ENCODE measurements around the gene IL32.
A peak's percentile ranks its signal among the peaks of the same experiment; 100 is the strongest.

The IL32 gene

DNA sequence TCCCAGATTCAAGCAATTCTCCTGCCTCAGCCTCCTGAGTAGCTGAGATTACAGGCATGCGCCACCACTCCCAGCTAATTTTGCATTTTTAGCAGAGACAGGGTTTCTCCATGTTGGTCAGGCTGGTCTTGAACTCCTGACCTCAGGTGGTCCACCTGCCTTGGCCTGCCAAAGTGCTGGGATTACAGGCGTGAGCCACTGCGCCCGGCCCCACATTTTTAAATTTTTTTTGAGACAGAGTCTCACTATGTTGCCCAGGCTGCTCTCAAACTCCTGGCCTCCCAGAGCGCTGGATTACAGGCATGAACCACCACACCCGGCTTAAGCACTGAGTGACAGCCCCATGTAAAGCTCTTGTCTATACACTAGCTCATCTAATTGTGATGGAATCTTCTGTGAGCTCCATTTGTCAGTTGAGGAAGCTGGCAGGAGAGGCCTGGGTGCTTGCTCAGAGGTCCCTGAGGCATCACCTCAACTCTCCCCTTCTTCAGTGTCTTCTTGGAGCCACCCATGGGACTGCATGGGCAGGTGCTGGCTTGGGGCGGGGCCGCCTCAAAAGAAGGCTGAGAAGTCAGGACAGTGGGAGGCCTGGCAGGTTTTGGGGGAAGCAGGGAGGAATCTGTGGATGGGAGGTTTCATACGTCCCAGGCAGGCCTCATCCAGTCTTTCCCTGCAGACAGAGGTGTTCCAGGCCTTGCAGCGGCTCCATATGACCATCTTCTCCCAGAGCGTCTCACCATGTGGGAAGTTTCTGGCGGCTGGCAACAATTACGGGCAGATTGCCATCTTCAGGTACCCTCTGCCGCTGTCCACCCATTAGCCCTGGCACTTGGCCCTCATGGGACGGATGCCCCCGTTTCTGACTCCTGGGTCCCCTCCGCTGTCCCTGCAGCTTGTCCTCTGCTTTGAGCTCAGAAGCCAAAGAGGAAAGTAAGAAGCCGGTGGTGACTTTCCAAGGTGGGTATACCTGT lies 40.1 kb upstream of the IL32 start:
- Mint-ChIP-seq H3K4me3 (peak overlapping the region; percentile 85), H3K27me3 (peaks cover 16% of the 10 kb centered on the region), H3K36me3 (ENCODE audit: low read depth) (peaks cover 8% of the 10 kb centered on the region), H3K9me3 (no peaks in the 10 kb centered on the region), H3K27ac (no peak overlapping the region), H3K4me1 (peaks cover 56% of the 10 kb centered on the region)
- DNase-seq (no peak), ATAC-seq (no peak)

DNA sequence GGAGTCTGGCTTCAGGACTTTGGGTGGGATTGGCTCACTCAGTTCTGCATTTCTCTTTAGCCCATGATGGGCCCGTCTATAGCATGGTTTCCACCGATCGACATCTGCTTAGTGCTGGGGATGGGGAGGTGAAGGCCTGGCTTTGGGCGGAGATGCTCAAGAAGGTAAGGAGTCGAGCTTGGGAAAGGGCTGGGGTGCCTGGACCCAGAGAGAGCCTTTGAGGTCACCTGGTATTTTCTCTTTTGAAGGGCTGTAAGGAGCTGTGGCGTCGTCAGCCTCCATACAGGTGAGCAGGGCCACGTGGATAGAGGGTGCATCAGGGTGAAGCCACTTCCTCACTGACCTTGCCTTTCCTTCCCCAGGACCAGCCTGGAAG lies 39.4 kb upstream of the IL32 start:
- peaks cover 52% of the 10 kb centered on the region for H3K4me1 Mint-ChIP-seq
- no peak overlapping the region for H3K27ac Mint-ChIP-seq
- H3K4me3 Mint-ChIP-seq: no peak overlapping the region

DNA sequence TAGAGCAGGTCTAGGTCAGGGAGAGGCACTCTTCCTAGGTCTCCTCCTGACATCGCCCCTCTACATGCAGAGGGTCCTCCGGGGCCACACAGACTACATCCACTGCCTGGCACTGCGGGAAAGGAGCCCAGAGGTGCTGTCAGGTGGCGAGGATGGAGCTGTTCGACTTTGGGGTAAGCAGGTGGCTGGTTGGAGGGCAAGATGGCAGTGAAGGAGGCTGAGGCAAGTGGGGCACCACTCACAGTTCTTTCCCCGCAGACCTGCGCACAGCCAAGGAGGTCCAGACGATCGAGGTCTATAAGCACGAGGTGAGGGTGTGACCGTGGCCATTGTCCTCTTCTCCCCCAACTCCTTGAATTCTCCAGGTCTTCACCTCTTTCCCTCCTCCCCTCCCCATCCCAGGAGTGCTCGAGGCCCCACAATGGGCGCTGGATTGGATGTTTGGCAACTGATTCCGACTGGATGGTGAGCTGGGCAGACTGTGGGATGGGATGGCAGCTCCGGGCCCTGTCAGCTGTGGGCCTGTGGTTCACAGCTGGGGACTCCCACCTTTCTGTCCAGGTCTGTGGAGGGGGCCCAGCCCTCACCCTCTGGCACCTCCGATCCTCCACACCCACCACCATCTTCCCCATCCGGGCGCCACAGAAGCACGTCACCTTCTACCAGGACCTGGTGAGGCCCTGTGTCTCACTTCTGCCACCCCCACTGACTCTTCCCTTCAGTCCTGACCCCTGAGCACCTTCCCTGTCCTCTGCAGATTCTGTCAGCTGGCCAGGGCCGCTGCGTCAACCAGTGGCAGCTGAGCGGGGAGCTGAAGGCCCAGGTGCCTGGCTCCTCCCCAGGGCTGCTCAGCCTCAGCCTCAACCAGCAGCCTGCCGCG lies 38.6 kb upstream of the IL32 start:
- Mint-ChIP-seq H3K4me1 (peaks cover 44% of the 10 kb centered on the region), H3K36me3 (ENCODE audit: low read depth) (peaks cover 8% of the 10 kb centered on the region), H3K9me3 (no peaks in the 10 kb centered on the region), H3K27ac (no peak overlapping the region), H3K27me3 (peaks cover 23% of the 10 kb centered on the region), H3K4me3 (peak overlapping the region; percentile 20)
- DNase-seq (no peak), ATAC-seq (no peak)

More for the DNA sequence above, 39.4 kb upstream of the IL32 start:
- peaks cover 8% of the 10 kb centered on the region for H3K36me3 Mint-ChIP-seq (ENCODE audit: low read depth)
- DNase-seq: no peak
- no peak for ATAC-seq
- H3K9me3 Mint-ChIP-seq: no peaks in the 10 kb centered on the region
- H3K27me3 Mint-ChIP-seq: peaks cover 19% of the 10 kb centered on the region

DNA sequence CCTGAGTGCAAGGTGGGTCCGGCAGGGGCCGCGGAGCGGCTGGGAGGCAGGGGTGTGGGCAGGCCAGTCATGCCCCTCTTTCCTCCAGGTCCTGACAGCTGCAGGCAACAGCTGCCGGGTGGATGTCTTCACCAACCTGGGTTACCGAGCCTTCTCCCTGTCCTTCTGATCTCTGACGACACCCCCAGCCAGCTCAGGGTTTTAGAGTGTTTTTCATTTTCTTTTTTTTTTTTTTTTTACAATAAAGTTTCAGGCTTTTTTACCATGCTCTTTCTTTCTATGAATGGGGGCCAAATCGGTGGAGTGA lies 38.0 kb upstream of the IL32 start:
- Mint-ChIP-seq H3K36me3 (ENCODE audit: low read depth) (peaks cover 8% of the 10 kb centered on the region), H3K4me1 (peaks cover 39% of the 10 kb centered on the region), H3K27ac (no peak overlapping the region)

DNA sequence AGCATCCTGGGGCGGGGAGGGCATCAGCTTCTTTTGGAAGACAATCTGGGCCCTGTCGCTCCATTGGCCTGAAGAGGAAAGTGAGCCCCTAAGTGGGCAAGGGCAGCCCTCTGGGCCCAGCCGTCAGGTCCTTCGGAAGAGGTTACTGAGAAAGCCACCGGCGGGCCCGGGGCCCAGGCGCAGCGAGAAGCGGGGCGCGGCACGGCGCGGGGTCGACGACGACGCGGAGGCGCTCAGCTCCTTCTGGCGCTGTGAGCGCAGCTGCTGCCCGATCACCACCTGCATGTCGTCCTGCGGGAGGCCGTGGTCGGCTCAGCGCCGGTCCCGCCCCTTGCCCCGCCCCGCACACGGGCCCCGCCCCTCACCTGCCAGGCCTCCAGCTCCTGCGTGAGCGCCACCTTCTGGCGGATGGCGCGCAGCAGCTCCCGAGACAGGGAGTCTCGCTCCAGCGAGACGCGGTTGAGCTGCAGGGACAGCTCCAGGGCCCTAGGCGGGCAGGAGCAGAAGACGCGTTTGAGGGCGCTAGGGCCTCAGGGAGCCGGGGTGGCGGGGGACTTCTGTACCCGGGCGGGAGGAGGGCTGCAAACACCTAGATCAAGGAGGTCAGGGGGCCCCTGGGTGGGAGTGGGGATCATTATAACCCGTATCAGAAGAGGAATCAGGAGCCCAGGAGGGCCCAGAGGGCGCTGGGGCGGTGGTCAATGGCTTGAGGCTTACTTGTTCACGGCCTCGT lies 37.3 kb upstream of the IL32 start:
- ATAC-seq: peak; percentile 45
- no peaks in the 10 kb centered on the region for H3K9me3 Mint-ChIP-seq
- peaks cover 36% of the 10 kb centered on the region for H3K27me3 Mint-ChIP-seq
- peak; percentile 92 for DNase-seq
- peaks cover 35% of the 10 kb centered on the region for H3K4me1 Mint-ChIP-seq
- H3K4me3 Mint-ChIP-seq: no peak overlapping the region
- no peak overlapping the region for H3K27ac Mint-ChIP-seq
- peaks cover 8% of the 10 kb centered on the region for H3K36me3 Mint-ChIP-seq (ENCODE audit: low read depth)

More for the DNA sequence above, 38.0 kb upstream of the IL32 start:
- Mint-ChIP-seq H3K27me3 (peaks cover 29% of the 10 kb centered on the region), H3K4me3 (no peak overlapping the region), H3K9me3 (no peaks in the 10 kb centered on the region)
- ATAC-seq: no peak
- no peak for DNase-seq

DNA sequence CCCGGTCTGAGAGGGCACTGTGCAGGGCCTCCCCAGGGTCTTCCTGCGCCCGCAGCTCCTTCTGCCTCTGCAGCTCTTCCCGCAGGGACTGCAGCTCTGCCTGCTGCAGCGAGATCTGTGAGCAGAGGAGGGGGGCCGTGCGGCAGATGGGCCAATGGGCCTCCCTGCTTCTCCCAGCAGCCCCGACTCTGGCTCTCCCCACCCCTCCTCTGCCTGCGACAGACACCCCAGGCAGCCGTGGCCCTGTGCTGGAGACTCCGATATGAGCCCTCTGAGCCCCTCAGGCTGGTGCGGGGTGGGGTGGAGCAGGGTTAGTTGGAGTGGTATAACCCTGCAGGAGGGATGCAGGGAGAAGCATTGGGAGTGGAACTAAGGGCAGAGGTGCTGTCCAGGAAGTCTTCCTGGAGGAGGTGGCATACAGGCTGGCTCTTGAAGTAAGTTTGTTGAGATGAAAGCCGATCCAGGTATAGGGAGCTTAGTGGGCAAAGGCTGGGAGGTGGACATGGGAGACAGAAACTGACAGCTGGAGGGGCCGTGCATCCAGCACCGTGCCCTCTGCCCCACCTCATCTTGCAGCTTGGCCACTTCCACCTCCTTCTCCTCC lies 36.6 kb upstream of the IL32 start:
- Mint-ChIP-seq H3K9me3 (no peaks in the 10 kb centered on the region), H3K27ac (no peak overlapping the region), H3K36me3 (ENCODE audit: low read depth) (peaks cover 8% of the 10 kb centered on the region), H3K4me1 (peaks cover 30% of the 10 kb centered on the region), H3K4me3 (no peak overlapping the region), H3K27me3 (peaks cover 43% of the 10 kb centered on the region)
- ATAC-seq (no peak), DNase-seq (no peak)

DNA sequence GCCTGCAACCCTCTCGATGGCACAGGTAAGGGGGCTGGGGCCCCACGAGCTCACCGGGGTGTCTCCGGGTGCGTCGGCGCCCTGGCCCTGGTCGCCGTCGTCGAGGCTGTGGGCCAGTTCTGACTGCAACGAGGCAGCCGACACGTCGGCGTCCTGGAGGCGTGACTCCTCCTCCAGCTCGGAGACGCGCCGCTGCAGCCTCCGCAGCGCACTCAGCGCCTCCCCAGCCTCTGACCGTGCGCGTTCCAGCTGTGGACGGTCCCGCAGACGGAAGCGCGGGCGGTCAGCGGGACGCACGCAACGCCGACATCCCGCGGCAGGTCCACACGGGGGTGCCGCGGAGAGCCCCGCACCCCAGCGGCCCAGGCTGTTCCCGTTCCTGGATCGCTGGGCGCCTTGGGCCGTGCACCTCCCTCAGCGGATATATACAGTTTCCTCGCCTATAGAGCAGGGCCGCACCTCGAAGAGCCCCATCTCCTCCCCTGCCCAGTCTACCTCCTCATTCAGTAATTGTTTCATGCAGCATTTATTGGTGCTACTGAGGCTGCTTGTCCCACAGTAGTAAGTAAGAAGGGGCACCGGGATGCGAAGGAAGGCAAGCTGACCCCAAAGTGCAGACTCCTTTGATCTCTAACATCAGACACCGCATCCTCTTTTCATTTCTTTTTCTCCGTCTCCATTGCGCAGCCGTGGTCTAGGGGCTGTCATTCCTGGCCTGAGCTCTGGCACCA lies 35.8 kb upstream of the IL32 start:
- Mint-ChIP-seq H3K9me3 (no peaks in the 10 kb centered on the region), H3K4me3 (peak overlapping the region; percentile 22), H3K4me1 (peaks cover 24% of the 10 kb centered on the region), H3K27me3 (peaks cover 51% of the 10 kb centered on the region), H3K27ac (no peak overlapping the region), H3K36me3 (ENCODE audit: low read depth) (peaks cover 8% of the 10 kb centered on the region)
- peak; percentile 65 for DNase-seq
- ATAC-seq: peak; percentile 26

DNA sequence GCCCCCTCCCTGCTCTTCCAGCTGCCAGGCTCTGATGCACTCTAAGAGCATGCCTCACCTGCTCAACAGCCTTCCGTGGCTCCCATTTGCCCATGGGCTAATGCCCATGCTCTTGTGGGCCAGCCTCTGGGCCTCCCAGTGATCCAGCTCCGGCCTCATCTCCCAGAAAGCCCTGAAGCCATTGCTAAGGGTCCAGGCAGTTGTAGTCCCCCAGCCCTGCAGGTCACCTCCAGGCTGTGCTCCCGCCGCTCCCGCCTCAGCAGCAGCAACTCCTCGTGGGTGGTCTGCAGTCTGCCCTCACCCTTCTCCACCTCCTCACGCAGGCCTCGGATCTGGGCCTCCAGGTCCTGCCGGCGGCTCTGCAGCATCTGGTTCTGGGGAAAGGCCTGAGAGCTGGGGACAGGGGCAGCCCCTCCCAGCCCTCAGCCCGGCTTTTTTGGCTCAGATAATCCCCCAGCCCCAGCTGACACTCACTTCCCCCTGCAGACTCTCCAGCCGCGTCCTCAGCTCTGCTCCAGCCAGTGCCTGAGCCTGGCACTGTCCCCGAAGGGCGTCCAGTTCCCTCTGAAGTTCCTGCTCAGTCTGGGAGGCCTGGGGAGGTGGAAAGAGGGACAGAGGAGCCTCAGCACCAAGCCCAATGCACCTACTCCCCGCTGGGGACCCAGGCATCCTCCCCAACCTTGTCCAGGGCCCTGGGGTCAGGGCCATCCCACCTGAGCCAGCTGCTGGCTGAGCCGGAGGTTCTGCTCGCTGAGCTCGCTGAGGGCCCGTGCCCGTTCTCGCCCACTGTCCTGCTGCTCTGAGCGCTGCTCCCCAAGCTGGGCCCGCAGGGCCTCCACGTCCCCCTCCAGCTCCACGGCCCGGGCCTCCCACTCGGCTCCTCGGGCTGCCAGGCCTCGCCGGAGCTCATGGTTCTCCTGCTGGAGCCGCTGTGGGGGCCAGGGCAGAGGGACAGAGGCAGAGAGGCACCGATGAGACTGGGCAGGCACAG lies 34.9 kb upstream of the IL32 start:
- Mint-ChIP-seq H3K36me3 (ENCODE audit: low read depth) (peaks cover 8% of the 10 kb centered on the region), H3K27me3 (peaks cover 57% of the 10 kb centered on the region), H3K4me3 (peak overlapping the region; percentile 22), H3K27ac (no peak overlapping the region), H3K9me3 (no peaks in the 10 kb centered on the region), H3K4me1 (peaks cover 22% of the 10 kb centered on the region)
- no peak for DNase-seq
- ATAC-seq: no peak

DNA sequence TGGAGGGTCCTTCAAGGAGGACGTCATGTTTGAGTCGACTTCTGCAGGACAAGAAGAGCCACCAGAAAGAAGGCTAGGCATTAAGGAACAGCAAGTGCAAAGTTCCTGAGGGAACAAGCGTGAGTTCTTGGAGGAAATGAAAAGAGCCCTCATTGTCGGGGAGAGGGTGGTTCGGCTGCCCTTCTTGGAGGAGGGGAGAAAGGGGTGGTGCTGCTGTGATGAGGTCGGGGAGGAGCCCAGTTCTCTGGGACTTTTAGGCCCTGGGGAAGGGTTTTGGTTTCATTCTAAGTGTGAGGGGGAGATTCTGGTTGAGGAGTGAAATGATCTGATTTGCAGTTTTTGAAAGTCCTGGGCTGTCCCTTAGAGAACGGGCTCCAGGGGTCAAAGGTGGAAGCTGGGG lies 32.8 kb upstream of the IL32 start:
- Mint-ChIP-seq H3K4me1 (peaks cover 26% of the 10 kb centered on the region), H3K27ac (no peak overlapping the region), H3K4me3 (no peak overlapping the region), H3K36me3 (ENCODE audit: low read depth) (no peaks in the 10 kb centered on the region), H3K9me3 (no peaks in the 10 kb centered on the region), H3K27me3 (peaks cover 70% of the 10 kb centered on the region)
- DNase-seq: no peak
- ATAC-seq: no peak

DNA sequence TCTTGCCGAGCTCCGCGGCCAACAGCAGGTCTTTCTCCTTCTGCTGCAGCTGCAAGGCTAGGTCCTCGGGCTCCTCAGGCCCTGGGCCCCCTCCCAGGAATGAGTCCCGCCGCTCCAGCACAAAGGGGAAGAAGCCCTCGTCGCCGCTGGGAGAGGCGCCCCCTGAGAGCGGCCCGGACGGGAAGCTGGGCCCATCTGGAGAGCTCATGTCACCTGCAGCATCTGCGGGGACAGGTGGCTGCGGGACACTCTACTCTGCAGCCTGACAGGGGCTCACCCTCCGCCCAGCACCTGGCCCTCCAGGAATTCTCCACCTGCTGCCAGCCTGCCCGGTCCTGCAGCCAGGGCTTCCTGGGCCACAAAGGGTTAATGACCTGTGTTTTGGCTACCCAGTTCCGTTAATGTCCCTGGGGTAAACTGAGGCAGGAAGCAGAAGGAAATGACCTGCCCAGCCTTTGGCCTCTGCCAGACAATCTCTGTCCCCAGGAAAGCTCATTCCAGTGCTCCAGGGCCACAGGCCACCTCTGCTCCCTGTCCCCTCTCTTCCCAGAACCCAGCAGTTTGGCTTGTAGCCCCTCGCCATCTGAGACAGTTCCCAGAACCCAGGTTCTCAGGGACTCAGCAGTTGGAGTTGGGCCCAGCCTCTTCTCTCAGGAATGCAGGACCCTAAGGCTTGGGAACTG lies 30.0 kb upstream of the IL32 start:
- no peak overlapping the region for H3K27ac Mint-ChIP-seq
- H3K9me3 Mint-ChIP-seq: no peaks in the 10 kb centered on the region
- DNase-seq (no peak), ATAC-seq (no peak)
- no peaks in the 10 kb centered on the region for H3K36me3 Mint-ChIP-seq (ENCODE audit: low read depth)
- no peak overlapping the region for H3K4me3 Mint-ChIP-seq
- peaks cover 76% of the 10 kb centered on the region for H3K27me3 Mint-ChIP-seq
- H3K4me1 Mint-ChIP-seq: peaks cover 8% of the 10 kb centered on the region

DNA sequence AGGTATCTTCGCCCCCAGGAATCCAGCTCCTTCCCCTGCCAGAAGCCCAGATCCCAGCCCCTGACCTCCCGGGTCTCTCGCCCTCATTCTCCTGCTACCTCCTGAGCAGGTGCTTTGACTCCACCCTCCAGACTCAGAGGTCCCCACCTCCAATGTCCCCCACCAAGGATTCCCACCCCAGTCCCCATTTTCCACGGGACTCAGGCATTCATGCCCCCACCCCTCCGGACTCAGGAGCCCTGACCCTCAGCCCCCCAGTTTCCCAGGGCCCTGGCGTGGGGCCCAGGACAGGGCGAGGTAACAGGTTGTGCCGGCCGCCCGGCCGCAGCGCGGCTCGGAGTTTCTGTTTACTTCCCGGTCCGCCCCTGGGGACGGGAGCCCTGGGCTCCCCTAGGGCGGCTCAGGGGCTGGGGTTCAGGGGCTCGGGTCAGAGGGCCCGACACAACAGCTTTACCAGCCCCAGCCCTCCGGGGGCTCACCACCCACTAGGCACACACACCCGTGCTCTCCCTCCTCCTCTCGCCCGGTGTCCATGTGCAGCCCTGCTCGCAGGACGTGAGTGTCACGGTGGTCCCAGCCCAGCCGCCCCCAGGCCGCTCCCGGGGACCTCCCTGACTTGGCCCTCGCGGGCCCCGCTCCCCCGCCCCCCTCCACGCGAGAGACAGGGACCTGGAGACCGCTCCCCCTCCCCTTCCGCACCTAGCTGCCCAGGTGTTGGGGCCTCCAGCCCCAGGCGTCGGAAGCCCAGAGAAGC lies 29.3 kb upstream of the IL32 start:
- Mint-ChIP-seq H3K36me3 (ENCODE audit: low read depth) (no peaks in the 10 kb centered on the region), H3K27ac (no peak overlapping the region), H3K4me3 (no peak overlapping the region), H3K27me3 (peaks cover 75% of the 10 kb centered on the region), H3K9me3 (no peaks in the 10 kb centered on the region), H3K4me1 (peaks cover 8% of the 10 kb centered on the region)
- ATAC-seq (no peak), DNase-seq (no peak)
